Sigmoid colon (tissue), 4 donors: ENCODE measurements around the gene ITPRIP.
A peak's percentile ranks its signal among the peaks of the same experiment; 100 is the strongest.

Experiments
- EP300 ChIP-seq, 4 donors: sonication (generic); formaldehyde crosslinking; IDR thresholded peaks; one replicate each; pipeline ENCODE4 v1.6.1; 2017; ENCODE audit warnings: antibody characterized with exemption in 4 of 4
- POLR2A ChIP-seq, 2 donors: fragments of 450-650 bp; IDR thresholded peaks; one replicate each; pipeline ENCODE4 v1.6.1; 2016; ENCODE audit warnings: antibody characterized with exemption in 2 of 2, mild to moderate bottlenecking in 2 of 2, moderate library complexity in 2 of 2
- POLR2AphosphoS5 ChIP-seq, 4 donors: sonication (generic); formaldehyde crosslinking; IDR thresholded peaks; one replicate each; pipeline ENCODE4 v1.6.1; 2017; ENCODE audit warnings: antibody characterized with exemption in 4 of 4
- TF ChIP-seq, protein P1 (sequence below), 4 experiments: fragments of 450-650 bp in 3 of 4; fragments of 200-600 bp in 1 of 4; IDR thresholded peaks; one replicate each; pipeline ENCODE4 v1.5.1; 2016 to 2019; ENCODE audit warnings: antibody characterized with exemption in 4 of 4, mild to moderate bottlenecking in 3 of 4, moderate library complexity in 2 of 4

DNA sequence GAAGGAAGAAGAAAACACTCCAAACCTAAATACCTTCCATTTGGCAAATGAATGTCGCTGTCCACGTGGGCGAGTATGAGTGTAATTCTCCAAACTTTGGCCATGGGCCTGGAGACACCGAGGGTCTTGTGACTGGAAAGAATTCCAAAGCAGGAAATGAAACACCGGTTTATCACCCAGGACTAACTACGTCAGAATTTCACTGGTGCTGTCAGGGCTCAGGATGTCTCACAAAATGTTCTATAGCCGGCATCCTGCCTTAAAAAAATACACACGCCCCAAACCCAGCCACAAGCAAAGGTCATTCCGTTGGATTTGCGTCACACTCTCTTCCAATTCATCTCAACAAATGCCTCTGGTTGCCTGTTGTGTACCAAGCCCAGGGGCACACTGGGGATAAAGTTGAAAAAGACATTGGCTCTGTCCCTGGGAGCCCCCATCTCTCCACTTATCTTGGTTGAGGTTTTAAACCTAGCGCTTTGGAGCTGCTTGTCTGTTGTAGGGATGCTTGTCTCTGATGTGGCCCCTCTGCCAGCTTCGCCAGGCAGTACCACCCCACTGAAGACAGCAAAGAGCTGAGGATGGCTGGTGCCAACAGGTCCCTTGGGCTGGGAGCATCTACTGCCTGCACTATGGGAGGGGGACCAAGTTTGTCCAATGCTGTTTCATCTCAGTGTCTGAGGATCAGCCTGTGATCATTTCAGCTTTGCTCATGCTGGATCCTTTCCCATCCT is 38.1 kb downstream of the ITPRIP start:
- TF ChIP-seq, protein P1, sequence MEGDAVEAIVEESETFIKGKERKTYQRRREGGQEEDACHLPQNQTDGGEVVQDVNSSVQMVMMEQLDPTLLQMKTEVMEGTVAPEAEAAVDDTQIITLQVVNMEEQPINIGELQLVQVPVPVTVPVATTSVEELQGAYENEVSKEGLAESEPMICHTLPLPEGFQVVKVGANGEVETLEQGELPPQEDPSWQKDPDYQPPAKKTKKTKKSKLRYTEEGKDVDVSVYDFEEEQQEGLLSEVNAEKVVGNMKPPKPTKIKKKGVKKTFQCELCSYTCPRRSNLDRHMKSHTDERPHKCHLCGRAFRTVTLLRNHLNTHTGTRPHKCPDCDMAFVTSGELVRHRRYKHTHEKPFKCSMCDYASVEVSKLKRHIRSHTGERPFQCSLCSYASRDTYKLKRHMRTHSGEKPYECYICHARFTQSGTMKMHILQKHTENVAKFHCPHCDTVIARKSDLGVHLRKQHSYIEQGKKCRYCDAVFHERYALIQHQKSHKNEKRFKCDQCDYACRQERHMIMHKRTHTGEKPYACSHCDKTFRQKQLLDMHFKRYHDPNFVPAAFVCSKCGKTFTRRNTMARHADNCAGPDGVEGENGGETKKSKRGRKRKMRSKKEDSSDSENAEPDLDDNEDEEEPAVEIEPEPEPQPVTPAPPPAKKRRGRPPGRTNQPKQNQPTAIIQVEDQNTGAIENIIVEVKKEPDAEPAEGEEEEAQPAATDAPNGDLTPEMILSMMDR (IDR thresholded peaks at IDR 0.05): no peak
- no peak for TF ChIP-seq POLR2A (IDR thresholded peaks at IDR 0.05)
- TF ChIP-seq POLR2AphosphoS5 (IDR thresholded peaks at IDR 0.05): peak; percentile 37 to 82 (median 44)
- peak; percentile 5 to 77 (median 53) for TF ChIP-seq EP300 (IDR thresholded peaks at IDR 0.05)
